PC-9 (cell line): ENCODE results near the gene PIK3C2G. TPM values are rescaled to one million over a fixed set of nuclear protein-coding genes. Genes with fewer than 3 reads are reported as not detected.

Experiments used
- BruUV-seq: library from RNA; stranded (reverse); fragments of 400-500 nt; replicated peaks from 2 replicates; lab custom pipeline; 2021; lab: Mats Ljungman, UMichigan
- CTCF ChIA-PET: fragments of 300-600 bp; sonication (Branson Sonifier 250); formaldehyde crosslinking; loops from one replicate; lab custom pipeline; 2022; ENCODE audit warnings: antibody characterized with exemption; lab: Charles Lee
- POLR2A ChIA-PET: fragments of 300-600 bp; sonication (Branson Sonifier 250); formaldehyde crosslinking; loops from one replicate; lab custom pipeline; 2022; ENCODE audit warnings: antibody characterized with exemption; ENCODE audit not compliant: unreplicated experiment; lab: Charles Lee
- DNase-seq, 2 experiments: peaks; one replicate each; pipeline versions ENCODE4 v3.0.0 to v3.0.0-alpha.2; 2015 to 2022; ENCODE audit warnings: mixed read lengths in 1 of 2
- H2AFZ ChIP-seq: fragments of 200-600 bp; sonication (generic); 2 replicates; pipeline ENCODE4 v1.8.1; 2017; ENCODE audit warnings: antibody characterized with exemption
- H3F3A ChIP-seq: fragments of 200-600 bp; sonication (generic); 2 replicates; pipeline ENCODE4 v1.8.1; 2017; ENCODE audit warnings: antibody characterized with exemption, mild to moderate bottlenecking, low read depth; ENCODE audit not compliant: insufficient read depth
- H3K27ac ChIP-seq: fragments of 200-600 bp; sonication (generic); 2 replicates; pipeline ENCODE4 v1.6.1; 2016; ENCODE audit warnings: mixed run types
- H3K27me3 ChIP-seq: fragments of 200-600 bp; sonication (generic); 2 replicates; pipeline ENCODE4 v1.6.1; 2016; ENCODE audit warnings: low read depth, mixed run types; ENCODE audit not compliant: insufficient read depth
- H3K36me3 ChIP-seq: fragments of 200-600 bp; sonication (generic); 2 replicates; pipeline ENCODE4 v1.6.1; 2016; ENCODE audit warnings: low read depth, mixed run types
- H3K4me1 ChIP-seq: fragments of 200-600 bp; sonication (generic); replicated peaks from 2 replicates; pipeline ENCODE4 v1.6.1; 2016; ENCODE audit warnings: mixed run types; ENCODE audit not compliant: insufficient read depth
- H3K4me2 ChIP-seq: fragments of 200-600 bp; sonication (generic); 2 replicates; pipeline ENCODE4 v1.6.1; 2017; ENCODE audit warnings: mixed run types
- H3K4me3 ChIP-seq: fragments of 200-600 bp; sonication (generic); 2 replicates; pipeline ENCODE4 v1.6.1; 2016; ENCODE audit warnings: mixed run types
- H3K79me2 ChIP-seq: fragments of 200-600 bp; sonication (generic); 2 replicates; pipeline ENCODE4 v1.6.1; 2017; ENCODE audit warnings: low read depth, mixed run types
- H3K9me2 ChIP-seq: fragments of 200-600 bp; sonication (generic); 2 replicates; pipeline ENCODE4 v1.8.1; 2017; ENCODE audit warnings: mild to moderate bottlenecking; ENCODE audit not compliant: insufficient read depth
- H3K9me3 ChIP-seq: fragments of 200-600 bp; sonication (generic); 2 replicates; pipeline ENCODE4 v1.8.1; 2016; ENCODE audit warnings: low read depth; ENCODE audit not compliant: insufficient read depth
- H4K20me1 ChIP-seq: fragments of 200-600 bp; sonication (generic); 2 replicates; pipeline ENCODE4 v1.8.1; 2017; ENCODE audit not compliant: insufficient read depth
- EZH2 ChIP-seq: fragments of 200-600 bp; sonication (generic); IDR thresholded peaks from 2 replicates; pipeline ENCODE4 v1.8.0; 2017; ENCODE audit warnings: antibody characterized with exemption, low read depth
- intact Hi-C: fragments of 100-400 bp; cut with micrococcal nuclease; formaldehyde crosslinking; loops from one replicate; pipeline ENCODE4 v1.10.0; 2022; ENCODE audit not compliant: unreplicated experiment
- total RNA-seq: library from RNA; stranded (reverse); gene quantifications from 2 replicates; pipeline ENCODE4 v1.2.3, GENCODE V29; 2021
- TF ChIP-seq, protein P1 (sequence below): fragments of 200-600 bp; sonication (generic); conservative IDR thresholded peaks from 2 replicates; pipeline ENCODE4 v1.6.1; 2017; ENCODE audit warnings: mixed run types, antibody characterized with exemption, mild to moderate bottlenecking, moderate library complexity

PIK3C2G gene
- total RNA-seq, 1 experiment from 2014 or later: 1.4 TPM

DNA sequence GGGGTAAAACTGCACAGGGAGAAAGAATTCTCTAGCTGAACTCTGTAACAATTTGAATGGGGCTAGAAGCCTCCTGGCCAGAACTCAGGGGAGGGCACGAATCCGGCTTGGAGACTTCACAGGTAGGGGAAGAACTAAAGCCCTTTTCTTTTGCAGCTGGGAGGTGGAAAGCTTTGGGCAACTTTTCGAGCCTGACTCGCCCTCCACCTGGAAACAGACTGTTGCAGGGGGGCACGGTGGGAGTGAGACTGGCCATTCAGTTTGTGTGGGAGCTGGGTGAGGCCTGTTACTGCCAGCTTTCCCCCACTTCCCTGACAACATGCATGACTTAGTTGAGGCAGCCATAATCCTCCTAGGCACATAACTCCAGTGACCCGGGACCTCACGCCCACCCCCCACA is 340.6 kb downstream of the PIK3C2G start:
- no peaks in the 10 kb centered on the region for H3K9me2 ChIP-seq
- H3F3A ChIP-seq: no peaks in the 10 kb centered on the region
- intact Hi-C loops: no loop called here
- no peak overlapping the region for H3K4me3 ChIP-seq
- CTCF ChIA-PET: no interaction called here
- H3K79me2 ChIP-seq: no peaks in the 10 kb centered on the region
- no TSS peak for BruUV-seq
- POLR2A ChIA-PET: no interaction called here
- H3K4me2 ChIP-seq: no peak overlapping the region
- H3K4me1 ChIP-seq: no peaks in the 10 kb centered on the region
- DNase-seq: no peak
- H4K20me1 ChIP-seq: no peaks in the 10 kb centered on the region
- H3K27ac ChIP-seq: no peak overlapping the region
- H2AFZ ChIP-seq: peak overlapping the region; percentile 22; the same call in 1 of the 2 replicates
- H3K9me3 ChIP-seq: 0 out of 2 replicates have a peak, but pooled peaks cover 2% of the 10 kb centered on the region
- H3K36me3 ChIP-seq: no peaks in the 10 kb centered on the region
- no peak for TF ChIP-seq EZH2
- TF ChIP-seq, protein P1, sequence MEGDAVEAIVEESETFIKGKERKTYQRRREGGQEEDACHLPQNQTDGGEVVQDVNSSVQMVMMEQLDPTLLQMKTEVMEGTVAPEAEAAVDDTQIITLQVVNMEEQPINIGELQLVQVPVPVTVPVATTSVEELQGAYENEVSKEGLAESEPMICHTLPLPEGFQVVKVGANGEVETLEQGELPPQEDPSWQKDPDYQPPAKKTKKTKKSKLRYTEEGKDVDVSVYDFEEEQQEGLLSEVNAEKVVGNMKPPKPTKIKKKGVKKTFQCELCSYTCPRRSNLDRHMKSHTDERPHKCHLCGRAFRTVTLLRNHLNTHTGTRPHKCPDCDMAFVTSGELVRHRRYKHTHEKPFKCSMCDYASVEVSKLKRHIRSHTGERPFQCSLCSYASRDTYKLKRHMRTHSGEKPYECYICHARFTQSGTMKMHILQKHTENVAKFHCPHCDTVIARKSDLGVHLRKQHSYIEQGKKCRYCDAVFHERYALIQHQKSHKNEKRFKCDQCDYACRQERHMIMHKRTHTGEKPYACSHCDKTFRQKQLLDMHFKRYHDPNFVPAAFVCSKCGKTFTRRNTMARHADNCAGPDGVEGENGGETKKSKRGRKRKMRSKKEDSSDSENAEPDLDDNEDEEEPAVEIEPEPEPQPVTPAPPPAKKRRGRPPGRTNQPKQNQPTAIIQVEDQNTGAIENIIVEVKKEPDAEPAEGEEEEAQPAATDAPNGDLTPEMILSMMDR: no peak
- H3K27me3 ChIP-seq: no peaks in the 10 kb centered on the region

DNA sequence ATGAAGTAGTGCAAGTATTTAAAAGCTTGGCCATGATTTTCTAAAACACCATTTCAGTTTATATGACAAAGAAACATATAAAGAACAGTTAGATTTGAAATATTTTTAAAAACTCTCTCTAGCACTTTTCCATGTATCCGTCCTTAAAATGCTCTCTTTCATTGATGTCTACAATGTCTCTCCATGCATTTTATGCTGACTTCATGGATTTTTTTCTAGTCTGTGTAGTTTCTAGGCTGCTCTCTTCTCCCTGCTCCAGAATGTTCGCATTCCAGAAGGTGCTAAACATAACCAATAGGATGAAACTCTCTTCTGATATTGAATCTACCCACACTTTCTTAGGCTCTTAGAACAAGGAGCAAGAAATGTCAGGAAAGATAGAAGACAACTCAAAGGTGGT is 351.7 kb downstream of the PIK3C2G start:
- no peaks in the 10 kb centered on the region for H3K79me2 ChIP-seq
- H3K27ac ChIP-seq: no peak overlapping the region
- no peaks in the 10 kb centered on the region for H3K9me3 ChIP-seq
- no peaks in the 10 kb centered on the region for H3K27me3 ChIP-seq
- H3F3A ChIP-seq: no peaks in the 10 kb centered on the region
- ChIA-PET POLR2A (no interaction called here), CTCF (no interaction called here)
- no peaks in the 10 kb centered on the region for H3K9me2 ChIP-seq
- H3K4me3 ChIP-seq: no peak overlapping the region
- 0 out of 2 replicates have a peak overlapping the region, but pooled peaks have one; percentile 1 for H2AFZ ChIP-seq
- H3K4me2 ChIP-seq: no peak overlapping the region
- no peaks in the 10 kb centered on the region for H3K4me1 ChIP-seq
- DNase-seq: no peak
- no peaks in the 10 kb centered on the region for H4K20me1 ChIP-seq
- H3K36me3 ChIP-seq: no peaks in the 10 kb centered on the region
- no TSS peak for BruUV-seq
- intact Hi-C loops: no loop called here
- TF ChIP-seq, protein P1: no peak
- TF ChIP-seq EZH2: no peak

DNA sequence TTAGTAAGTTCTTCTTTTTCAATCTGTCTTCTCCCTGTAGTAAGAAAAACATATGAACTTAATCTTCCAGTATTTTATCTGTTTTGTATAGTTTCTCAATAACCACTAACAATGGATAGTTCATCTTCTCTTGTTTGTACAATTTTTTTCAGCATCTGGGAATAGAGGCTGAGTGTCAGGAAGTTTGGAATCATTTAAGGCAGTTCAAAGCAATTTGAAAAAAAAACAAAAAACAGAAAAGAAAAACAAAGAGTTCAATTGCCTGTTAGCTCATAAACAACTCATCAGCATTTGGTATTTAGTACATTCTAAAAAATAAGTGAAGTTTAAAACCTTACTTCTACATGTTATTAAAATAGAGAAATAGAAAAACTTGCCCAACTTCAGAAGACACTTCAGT is 359.7 kb downstream of the PIK3C2G start:
- ChIA-PET POLR2A (no interaction called here), CTCF (no interaction called here)
- intact Hi-C loops: no loop called here
- no peaks in the 10 kb centered on the region for H3K4me1 ChIP-seq
- H3K27ac ChIP-seq: no peak overlapping the region
- no peak for TF ChIP-seq EZH2
- TF ChIP-seq, protein P1: no peak
- BruUV-seq: no TSS peak
- no peak overlapping the region for H3K4me2 ChIP-seq
- H3K9me2 ChIP-seq: peaks cover 3% of the 10 kb centered on the region; the same call in 1 of the 2 replicates
- H3K4me3 ChIP-seq: no peak overlapping the region
- no peaks in the 10 kb centered on the region for H4K20me1 ChIP-seq
- H3F3A ChIP-seq: no peaks in the 10 kb centered on the region
- no peaks in the 10 kb centered on the region for H3K27me3 ChIP-seq
- H3K79me2 ChIP-seq: no peaks in the 10 kb centered on the region
- H2AFZ ChIP-seq: no peak overlapping the region
- H3K9me3 ChIP-seq: no peaks in the 10 kb centered on the region
- DNase-seq: no peak
- no peaks in the 10 kb centered on the region for H3K36me3 ChIP-seq
